H1 (cell line): ENCODE measurements around the gene WDR31.

Experiments
- CTCF ChIP-seq, 3 experiments: IDR thresholded peaks; 1 replicate in 2 of 3; 2 replicates in 1 of 3; pipeline versions ENCODE4 v1.5.1 to v1.6.1; 2011; ENCODE audit warnings: low read length in 3 of 3, mild to moderate bottlenecking in 3 of 3, inconsistent platforms in 2 of 3, low read depth in 1 of 3, moderate library complexity in 1 of 3; ENCODE audit not compliant: insufficient read depth in 1 of 3; ENCODE audit errors: control extremely low read depth in 1 of 3
- POLR2A ChIP-seq, 2 experiments: IDR thresholded peaks; 1 replicate in 1 of 2; 2 replicates in 1 of 2; pipeline ENCODE4 v1.6.1; 2011; ENCODE audit warnings: low read depth in 2 of 2, low read length in 2 of 2, mild to moderate bottlenecking in 2 of 2; ENCODE audit errors: control extremely low read depth in 1 of 2
- USF2 ChIP-seq: IDR thresholded peaks from 2 replicates; pipeline ENCODE4 v1.6.1; 2011; ENCODE audit warnings: low read length, improper control_type of control experiment

- TF ChIP-seq POLR2A (IDR thresholded peaks at IDR 0.05; ENCODE audit: control extremely low read depth in 1 of 2, low read depth in 2 of 2, low read length in 2 of 2), result no peak
- TF ChIP-seq USF2, result no peak
- TF ChIP-seq CTCF (IDR thresholded peaks at IDR 0.05; ENCODE audit: control extremely low read depth in 1 of 3, insufficient read depth in 1 of 3, low read depth in 1 of 3, low read length in 3 of 3), result no peak
Measured at GRCh38 chr9:113298924-113299770, 40.9 kb downstream of the WDR31 start.
